LHCN-M2 (cell line): Measurements from ENCODE around the gene PNLIPRP2. TPM values are rescaled to one million over a fixed set of nuclear protein-coding genes. Genes with fewer than 3 reads are reported as not detected.

Source experiments
- DNase-seq: peaks from one replicate; pipeline ENCODE4 v3.0.0-alpha.2; 2012; ENCODE audit warnings: low read depth
- total RNA-seq: library from RNA; depleted of rRNA; stranded (reverse); fragments of >200 nt; gene quantifications from 2 replicates; pipeline ENCODE4 v1.2.3, GENCODE V29; 2014

Gene PNLIPRP2
- total RNA-seq, 1 experiment from 2014 or later = not detected

DNA sequence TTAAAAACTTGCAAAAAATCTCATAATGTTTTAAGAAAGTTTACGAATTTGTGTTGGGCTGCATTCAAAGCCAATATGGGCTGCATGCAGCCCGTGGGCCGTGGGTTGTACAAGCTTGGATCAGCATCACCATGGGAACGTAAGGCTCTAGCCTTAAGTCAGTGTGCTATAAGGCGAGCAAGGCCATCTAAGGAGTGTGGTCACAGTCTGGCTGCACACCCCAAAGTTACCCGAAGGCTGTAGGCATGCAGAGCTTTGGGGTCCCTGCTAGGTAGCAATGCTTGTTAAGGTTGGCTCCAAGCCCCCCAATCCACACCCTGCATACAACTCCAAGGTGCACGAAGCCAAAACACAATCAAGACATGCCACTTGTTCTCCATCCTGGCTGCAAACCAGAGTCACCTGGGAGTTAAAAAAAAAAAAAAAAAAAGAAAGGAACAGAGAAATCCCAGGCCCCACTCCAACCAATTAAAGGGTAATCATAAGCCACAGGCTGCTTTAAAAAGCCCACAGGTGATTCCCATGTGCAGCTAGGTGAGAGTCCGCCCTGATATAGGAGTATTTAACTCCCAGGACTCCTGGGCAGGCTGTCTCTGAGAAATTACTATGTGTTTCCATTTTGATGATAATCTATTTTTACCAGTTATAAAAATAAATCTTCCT is 8.5 kb upstream of the PNLIPRP2 start:
- no peak for DNase-seq

- DNase-seq = no peak
These were observed 7.3 kb upstream of the PNLIPRP2 start for GRCh38 chr10:116613471-116613870.

DNA sequence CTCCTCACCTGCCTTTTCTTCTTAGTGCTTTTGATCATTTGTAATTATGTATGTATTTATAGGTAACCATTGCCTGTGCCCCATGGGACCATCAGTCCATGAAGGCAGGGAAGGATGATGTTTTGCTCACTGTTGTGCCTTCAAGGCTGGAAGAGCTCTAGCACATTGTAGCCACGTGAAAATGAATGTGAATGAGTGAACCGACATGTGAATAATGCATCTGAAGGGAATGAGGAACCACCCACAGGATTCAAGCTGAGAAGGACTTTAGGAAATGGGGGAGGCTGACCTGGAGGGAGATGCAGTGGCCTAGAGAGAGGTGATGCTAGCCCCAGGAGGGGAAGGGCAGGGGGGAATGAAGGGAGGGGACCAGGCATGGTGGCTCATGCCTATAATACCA is 6.0 kb upstream of the PNLIPRP2 start:
- DNase-seq = no peak

- DNase-seq = no peak
These were observed 5.5 kb upstream of the PNLIPRP2 start for GRCh38 chr10:116615199-116615776.

DNA sequence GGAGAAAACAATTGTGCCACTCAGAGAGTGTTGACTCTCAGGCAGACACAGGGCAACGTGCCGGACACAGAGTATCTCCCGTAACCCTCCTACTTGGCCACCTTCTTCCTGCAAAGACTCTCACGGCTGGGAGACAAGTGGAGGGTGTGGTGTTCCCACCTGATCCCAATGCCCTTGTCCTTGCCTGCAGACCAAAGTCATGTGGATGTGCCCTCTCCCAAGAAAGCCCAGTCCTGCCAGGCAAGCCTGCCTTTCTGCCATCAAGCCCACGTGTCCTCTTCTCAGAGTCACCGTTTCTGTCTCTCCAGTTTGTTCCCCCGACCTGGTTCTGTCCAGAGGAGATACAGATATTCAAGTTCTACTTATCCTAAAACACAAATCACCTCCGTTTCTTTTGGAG is 723 bp downstream of the PNLIPRP2 start:
- DNase-seq = no peak

- no peak for DNase-seq
These were observed 1.3 kb downstream of the PNLIPRP2 start for GRCh38 chr10:116621934-116622655.

DNA sequence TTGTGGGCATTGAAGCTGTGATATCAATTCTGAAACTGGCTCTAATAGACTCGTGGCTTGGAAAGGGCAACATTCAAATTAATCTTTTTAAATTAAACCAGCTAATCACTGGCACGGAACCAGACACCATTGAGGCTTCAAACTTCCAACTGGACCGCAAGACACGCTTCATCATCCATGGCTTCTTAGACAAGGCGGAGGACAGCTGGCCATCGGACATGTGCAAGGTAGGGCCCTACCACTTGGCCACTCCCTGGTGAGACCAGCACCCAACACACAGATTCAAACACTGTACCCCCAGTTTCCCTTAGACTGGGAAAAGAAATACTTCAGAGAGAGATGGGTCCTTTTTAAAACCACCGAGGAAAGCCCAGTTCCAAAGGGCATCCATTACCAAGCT is 5.1 kb downstream of the PNLIPRP2 start:
- DNase-seq = no peak

GRCh38 chr10:116626815-116627214 is 6.1 kb downstream of the PNLIPRP2 start:
- no peak for DNase-seq

DNA sequence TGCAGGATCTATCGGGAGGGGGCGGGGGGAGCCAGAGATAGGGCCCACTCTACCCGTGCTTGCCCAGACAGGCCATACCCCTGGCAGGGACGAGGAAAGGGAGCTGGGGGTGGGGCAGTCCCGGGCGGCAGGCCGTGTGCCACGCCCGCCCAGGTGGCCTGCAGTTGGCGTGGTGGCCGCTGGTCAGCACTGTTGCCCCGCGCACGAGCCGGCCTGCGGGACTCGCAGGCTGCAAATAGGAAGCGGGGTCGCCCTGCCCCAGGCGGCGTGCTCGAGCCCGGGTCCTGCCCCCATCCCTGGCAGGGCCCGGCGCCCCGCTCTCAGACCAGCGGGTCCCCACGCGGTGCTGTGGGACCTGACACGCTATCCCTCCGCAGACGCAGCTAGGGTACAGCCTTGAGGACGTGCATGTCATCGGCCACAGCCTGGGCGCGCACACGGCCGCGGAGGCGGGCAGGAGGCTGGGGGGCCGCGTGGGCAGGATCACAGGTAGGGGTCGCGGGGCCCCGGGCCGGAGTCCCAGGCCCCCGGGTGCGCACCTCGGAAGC is 6.7 kb downstream of the PNLIPRP2 start:
- DNase-seq = peak; percentile 2

DNA sequence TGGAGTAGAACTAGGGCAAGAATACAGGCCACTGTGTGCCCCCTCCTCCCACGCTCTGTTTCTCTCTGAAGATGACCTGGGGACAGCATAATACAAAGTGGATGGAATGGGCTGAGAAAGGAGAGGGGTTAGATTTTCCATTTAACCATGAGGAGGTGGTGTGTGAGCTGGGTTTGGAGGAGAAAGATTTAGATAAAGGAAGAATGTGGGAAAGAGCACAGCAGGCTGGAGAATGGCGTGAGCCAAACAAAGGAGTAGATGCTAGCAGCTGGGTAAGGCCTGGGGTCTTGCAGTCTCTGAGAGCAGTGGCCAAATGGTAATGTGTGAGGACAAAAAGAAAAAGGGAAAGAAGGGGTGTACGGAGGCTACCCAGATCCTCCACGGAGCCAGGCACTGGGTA is 8.6 kb downstream of the PNLIPRP2 start:
- DNase-seq = no peak

DNA sequence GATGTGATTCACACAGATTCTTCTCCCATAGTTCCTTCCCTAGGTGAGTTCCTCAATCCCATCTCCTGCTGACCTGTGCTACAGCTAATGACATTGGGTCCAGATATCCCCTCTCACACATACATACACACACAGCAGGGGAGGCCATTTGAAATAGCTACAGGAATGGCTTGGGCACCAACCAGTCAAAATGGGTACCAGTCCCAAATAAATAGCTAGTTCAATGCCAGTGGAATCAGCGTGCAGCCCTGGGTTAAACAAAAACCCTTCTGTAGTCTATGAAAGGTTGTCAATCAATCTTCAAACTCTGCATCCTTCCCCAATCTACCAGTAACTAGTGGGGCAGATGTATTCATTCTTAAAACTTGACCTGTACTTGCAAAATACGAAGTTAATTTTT is 9.3 kb downstream of the PNLIPRP2 start:
- DNase-seq = no peak

DNA sequence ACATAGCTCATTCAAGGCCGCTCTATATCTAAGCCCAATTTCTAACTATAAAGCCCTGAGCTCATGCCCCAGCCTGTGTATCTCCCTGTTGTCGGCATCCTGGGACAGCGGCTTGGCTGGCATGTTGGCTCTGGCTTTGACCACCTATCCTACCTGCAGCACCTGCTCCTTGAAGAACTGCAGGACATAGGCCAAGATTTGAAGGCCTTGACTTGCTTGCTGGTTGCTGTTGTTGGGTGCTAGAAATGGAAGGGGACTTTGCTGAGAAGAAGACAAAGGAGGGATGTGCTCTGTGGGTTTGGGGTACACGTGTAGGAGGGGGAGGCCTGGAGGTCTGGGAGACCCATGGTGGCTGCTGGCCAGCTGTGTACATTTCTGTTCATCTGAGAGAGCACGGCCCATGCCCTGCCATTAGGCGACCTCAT is 11.1 kb downstream of the PNLIPRP2 start:
- no peak for DNase-seq

DNA sequence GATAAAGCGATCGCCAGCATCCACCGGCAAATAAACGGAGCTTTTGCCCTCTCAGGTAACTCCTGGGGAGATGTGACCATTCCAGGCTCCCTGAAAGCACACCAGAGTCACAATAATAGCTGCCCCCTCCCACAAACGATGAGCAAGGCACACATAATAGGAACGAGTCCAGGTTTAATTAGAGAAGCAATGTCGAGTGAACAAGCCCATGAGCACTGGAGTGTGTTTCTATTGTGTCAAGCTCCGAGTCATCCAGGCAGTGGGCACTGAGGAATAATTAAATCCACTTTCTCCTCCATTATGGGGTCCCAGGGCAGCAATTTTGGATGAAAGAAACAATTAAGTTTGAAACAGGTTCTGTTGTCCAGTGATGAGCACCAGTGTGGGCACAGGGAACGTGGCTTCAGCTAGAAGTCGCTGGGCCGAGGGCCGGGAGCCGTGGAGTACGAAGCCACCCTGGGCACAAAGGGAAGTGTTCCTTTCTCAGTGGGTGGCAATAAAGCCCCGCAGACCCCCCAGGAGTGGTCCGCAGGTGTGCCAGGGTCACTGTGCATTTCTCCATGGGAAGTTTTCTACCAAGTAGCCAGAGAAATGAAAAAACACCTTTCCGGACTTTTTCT is 12.0 kb downstream of the PNLIPRP2 start:
- DNase-seq = no peak

GRCh38 chr10:116633216-116633600 is 12.5 kb downstream of the PNLIPRP2 start:
- DNase-seq = no peak

DNA sequence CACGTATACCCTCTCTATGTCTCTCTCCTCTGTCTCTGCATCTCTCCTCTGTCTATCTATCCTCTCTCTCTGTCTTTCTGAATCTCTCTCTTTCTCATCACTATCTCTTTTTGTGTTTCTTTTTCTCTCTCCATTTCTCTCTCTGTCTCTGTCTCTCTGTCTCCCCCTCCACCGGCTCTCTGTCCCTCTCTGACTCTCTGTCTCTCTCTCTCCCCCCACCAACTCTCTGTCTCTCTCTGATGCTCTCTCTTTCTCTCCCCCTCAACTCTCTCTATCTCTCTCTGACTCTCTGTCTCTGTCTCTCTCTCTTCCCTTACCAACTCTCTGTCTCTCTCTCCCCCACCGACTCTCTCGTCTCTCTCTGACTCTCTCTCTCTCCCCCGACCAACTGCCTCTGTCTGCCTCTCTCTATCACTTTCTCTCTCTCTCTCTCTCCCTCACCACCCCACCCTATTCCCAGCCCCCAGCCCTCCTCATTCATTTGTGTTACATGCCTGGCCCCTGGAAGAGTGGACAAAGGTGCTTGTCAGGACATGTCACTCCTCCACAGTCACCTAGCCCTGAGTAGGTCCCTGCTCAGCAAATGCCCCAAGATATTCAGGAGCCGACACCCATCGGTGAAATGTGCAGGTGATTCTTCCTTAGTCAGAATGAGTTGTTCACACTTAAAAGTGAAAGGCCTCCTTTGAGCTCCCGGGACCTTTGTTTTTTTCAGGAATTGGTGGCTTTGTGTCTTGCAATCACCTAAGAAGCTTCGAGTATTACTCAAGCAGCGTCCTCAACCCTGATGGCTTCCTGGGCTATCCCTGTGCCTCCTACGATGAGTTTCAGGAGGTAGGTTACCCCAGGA is 13.6 kb downstream of the PNLIPRP2 start:
- DNase-seq = no peak

DNA sequence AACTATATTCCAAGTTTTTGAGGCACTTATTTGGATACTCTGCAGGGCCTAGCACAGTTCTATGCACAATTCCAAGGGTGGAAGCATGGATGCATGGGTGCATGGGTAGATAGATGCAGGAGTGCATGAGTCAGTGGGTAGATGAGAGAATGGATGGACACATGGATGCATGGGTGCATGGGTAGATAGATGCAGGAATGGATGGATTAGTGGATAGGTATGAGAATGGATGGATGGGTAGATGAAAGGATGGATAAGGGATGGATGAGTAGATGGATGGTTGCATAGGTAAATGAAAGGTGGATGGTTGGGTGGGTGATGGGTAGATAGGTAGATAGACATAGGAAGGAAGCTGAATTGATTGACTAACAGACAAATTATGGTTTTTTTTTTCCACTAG is 15.6 kb downstream of the PNLIPRP2 start:
- no peak for DNase-seq

DNA sequence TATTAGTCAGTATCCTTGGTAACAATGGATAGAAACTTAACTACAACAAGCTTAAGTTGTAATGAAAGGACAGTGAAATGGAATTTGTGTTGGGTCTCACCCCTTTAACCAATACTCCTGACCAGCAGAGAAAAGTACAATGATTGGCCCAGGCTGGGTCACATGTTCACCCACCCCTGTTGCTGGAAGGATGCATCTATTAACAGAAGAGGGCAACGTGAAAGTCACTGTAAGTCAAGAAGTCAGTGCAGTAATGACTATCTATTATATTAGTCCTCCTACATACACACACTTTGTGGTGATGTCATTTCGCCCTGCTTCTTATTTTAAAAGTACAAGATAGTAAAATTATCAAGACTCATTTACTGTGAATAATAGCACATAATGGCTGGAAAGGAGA is 16.2 kb downstream of the PNLIPRP2 start:
- no peak for DNase-seq

GRCh38 chr10:116637830-116638229 is 17.1 kb downstream of the PNLIPRP2 start:
- no peak for DNase-seq

DNA sequence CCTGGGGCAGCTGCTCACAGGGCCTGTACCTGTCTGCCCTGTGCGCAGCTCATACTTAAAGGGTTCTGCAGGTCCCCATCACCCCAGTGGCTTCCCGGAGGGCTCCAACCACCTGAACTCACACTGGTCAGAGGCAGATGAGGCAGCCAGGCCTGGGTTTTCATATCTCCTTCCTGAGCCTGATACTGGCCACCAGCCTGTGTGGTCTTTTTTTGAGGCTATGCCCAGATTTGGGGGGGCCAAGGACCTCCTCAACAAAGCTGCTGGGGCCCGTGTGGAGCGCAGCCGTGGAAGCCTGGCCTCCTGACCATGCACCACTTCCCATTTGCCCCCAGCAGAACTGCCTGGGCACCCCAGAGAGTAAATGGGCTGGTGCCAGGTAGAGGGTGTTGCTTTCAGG is 25.7 kb downstream of the PNLIPRP2 start:
- DNase-seq = no peak

GRCh38 chr10:116648903-116649302 is 28.1 kb downstream of the PNLIPRP2 start:
- DNase-seq = no peak

DNA sequence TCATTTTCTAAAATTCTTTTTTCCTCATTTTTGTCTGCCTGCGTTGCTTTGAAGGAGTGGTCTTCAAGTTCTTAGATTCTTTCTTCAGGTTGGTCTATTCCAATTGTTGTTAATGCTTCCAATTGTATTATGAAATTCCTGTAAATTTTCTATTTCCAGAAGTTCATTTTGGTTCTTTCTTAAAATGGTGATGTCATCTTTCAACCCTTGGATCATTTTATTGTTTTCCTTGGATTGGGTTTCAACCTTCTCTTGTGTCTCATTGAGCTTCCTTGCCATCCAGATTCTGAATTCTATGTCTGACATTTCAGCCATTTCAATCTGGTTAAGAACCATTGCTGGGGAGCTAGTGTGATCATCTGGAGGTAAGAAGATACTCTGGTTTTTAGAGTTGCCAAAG is 33.1 kb downstream of the PNLIPRP2 start:
- DNase-seq = no peak
